Measurements from ENCODE around the gene KIR2DL3.

- TF ChIP-seq ZNF274 (IDR thresholded peaks at IDR 0.05; ENCODE audit: low read depth, low read length) (no peak), YY1 (IDR thresholded peaks at IDR 0.05; ENCODE audit: insufficient read depth, insufficient read length) (no peak), SUZ12 (IDR thresholded peaks at IDR 0.05; ENCODE audit: extremely low read depth, insufficient read depth, insufficient read length) (no peak)
Measured at GRCh38 chr19:54725321-54725720, 13.0 kb upstream of the KIR2DL3 start.
